Measurements from ENCODE around the gene P3H4.

The P3H4 gene

GRCh38 chr17:41769985-41770384 is 41.8 kb downstream of the P3H4 start:
- no peak for TF ChIP-seq CTCF (IDR thresholded peaks at IDR 0.05; ENCODE audit: control extremely low read depth, extremely low read depth, low read depth, missing control alignments)
- ChIA-PET POLR2A (no interaction called here), CTCF (interaction anchor here (1.0 to 1.4 kb wide), 2 partner anchors 31 to 32 kb away, joined by 3 to 4 read pairs; no protein-coding TSS in a partner anchor)
- no peak for DNase-seq (ENCODE audit: extremely low spot score)

- DNase-seq (ENCODE audit: extremely low spot score): no peak
- ChIA-PET CTCF (interaction anchor here (1.0 to 1.4 kb wide), 2 partner anchors 32 to 33 kb away, joined by 3 to 4 read pairs; no protein-coding TSS in a partner anchor), POLR2A (no interaction called here)
- no peak for TF ChIP-seq CTCF (IDR thresholded peaks at IDR 0.05; ENCODE audit: control extremely low read depth, extremely low read depth, low read depth, missing control alignments)
Measured at GRCh38 chr17:41769346-41769862, 42.3 kb downstream of the P3H4 start.

GRCh38 chr17:41768682-41769288 is 43.0 kb downstream of the P3H4 start:
- CTCF ChIA-PET: interaction anchor here (1.0 kb wide), 1 partner anchor 33 kb away, joined by 3 read pairs; no protein-coding TSS in a partner anchor
- POLR2A ChIA-PET: interaction anchor here (0.9 kb wide), 1 partner anchor 80 kb away, joined by 4 read pairs; no protein-coding TSS in a partner anchor

GRCh38 chr17:41767324-41768042 is 44.3 kb downstream of the P3H4 start:
- ChIA-PET POLR2A (no interaction called here), CTCF (no interaction called here)
- no peak for DNase-seq (ENCODE audit: extremely low spot score)
- no peak for TF ChIP-seq CTCF (IDR thresholded peaks at IDR 0.05; ENCODE audit: control extremely low read depth, extremely low read depth, low read depth, missing control alignments)

More at GRCh38 chr17:41768682-41769288, 43.0 kb downstream of the P3H4 start:
- DNase-seq (ENCODE audit: extremely low spot score): no peak
- no peak for TF ChIP-seq CTCF (IDR thresholded peaks at IDR 0.05; ENCODE audit: control extremely low read depth, extremely low read depth, low read depth, missing control alignments)

- ChIA-PET POLR2A (no interaction called here), CTCF (no interaction called here)
- no peak for TF ChIP-seq CTCF (IDR thresholded peaks at IDR 0.05; ENCODE audit: control extremely low read depth, extremely low read depth, low read depth, missing control alignments)
- no peak for DNase-seq (ENCODE audit: extremely low spot score)
Measured at GRCh38 chr17:41766135-41766534, 45.6 kb downstream of the P3H4 start.

GRCh38 chr17:41763327-41763726 is 48.4 kb downstream of the P3H4 start:
- no peak for TF ChIP-seq CTCF (IDR thresholded peaks at IDR 0.05; ENCODE audit: control extremely low read depth, extremely low read depth, low read depth, missing control alignments)
- CTCF ChIA-PET: interaction anchor here (1.2 to 2.1 kb wide), 4 partner anchors 11 to 67 kb away, joined by 4 to 8 read pairs (median 4); no protein-coding TSS in a partner anchor
- POLR2A ChIA-PET: no interaction called here
- DNase-seq (ENCODE audit: extremely low spot score): no peak
